H1 (cell line): ENCODE measurements around the gene NPHP4. TPM values are rescaled to one million over a fixed set of nuclear protein-coding genes. Genes with fewer than 3 reads are reported as not detected.

ENCODE experiments used
- BACH1 ChIP-seq: IDR thresholded peaks from 2 replicates; pipeline ENCODE4 v1.6.1; 2012; ENCODE audit warnings: low read length, improper control_type of control experiment
- BRCA1 ChIP-seq: IDR thresholded peaks from 2 replicates; pipeline ENCODE4 v1.6.1; 2012; ENCODE audit warnings: low read depth, low read length, improper control_type of control experiment
- CEBPB ChIP-seq: IDR thresholded peaks from 2 replicates; pipeline ENCODE4 v1.6.1; 2012; ENCODE audit warnings: low read depth, low read length
- CHD7 ChIP-seq: fragments of 300-600 bp; sonication (generic); IDR thresholded peaks from 2 replicates; pipeline ENCODE4 v1.7.1; 2012; ENCODE audit warnings: low read length, moderate library complexity, mild to moderate bottlenecking, inconsistent platforms; ENCODE audit not compliant: insufficient replicate concordance
- JUN ChIP-seq: IDR thresholded peaks from 2 replicates; pipeline ENCODE4 v1.6.1; 2011; ENCODE audit warnings: low read depth, mild to moderate bottlenecking, improper control_type of control experiment, low read length
- RAD21 ChIP-seq, 2 experiments: IDR thresholded peaks in 1 of 2; conservative IDR thresholded peaks in 1 of 2; 2 replicates each; pipeline ENCODE4 v1.6.1; 2011; ENCODE audit warnings: low read depth in 2 of 2, low read length in 2 of 2, improper control_type of control experiment in 1 of 2, inconsistent platforms in 1 of 2, mild to moderate bottlenecking in 1 of 2, moderate library complexity in 1 of 2
- SAP30 ChIP-seq: fragments of 300-600 bp; sonication (generic); IDR thresholded peaks from 2 replicates; pipeline ENCODE4 v1.7.1; 2012; ENCODE audit warnings: low read length, moderate library complexity, mild to moderate bottlenecking, inconsistent platforms; ENCODE audit not compliant: insufficient read depth, insufficient replicate concordance
- SUZ12 ChIP-seq: fragments of 200-600 bp; sonication (generic); IDR thresholded peaks from 2 replicates; pipeline ENCODE4 v1.6.1; 2012; ENCODE audit warnings: mild to moderate bottlenecking, inconsistent platforms, low read length, moderate library complexity, mixed read lengths
- TAF1 ChIP-seq: IDR thresholded peaks from 2 replicates; pipeline ENCODE4 v1.6.1; 2011; ENCODE audit warnings: mild to moderate bottlenecking, low read depth, low read length
- TBP ChIP-seq: IDR thresholded peaks from 2 replicates; pipeline ENCODE4 v1.6.1; 2011; ENCODE audit warnings: low read depth, low read length, improper control_type of control experiment
- polyA plus RNA-seq, 7 experiments: library from polyadenylated mRNA; depleted of rRNA in 3 of 7; stranded (reverse) in 5 of 7; unstranded in 2 of 7; fragments of >200 nt in 5 of 7; fragments of 200-250 nt in 2 of 7; gene quantifications; 1 replicate in 5 of 7; 2 replicates in 1 of 7; 4 replicates in 1 of 7; pipeline versions ENCODE4 v1.2.1 to v1.2.3, GENCODE V29; 2011 to 2013; ENCODE audit warnings: missing spikeins in 2 of 7, mixed read lengths in 2 of 7
- total RNA-seq: library from RNA; stranded (reverse); fragmentation: NEBNext Ultra II Directional; extraction: Animal tissue kit (Norgen Biotek cat#: 25700); gene quantifications from 2 replicates; pipeline ENCODE4 v1.2.1, GENCODE V29; 2021

The NPHP4 gene
- total and polyA plus RNA-seq, 2 of the 8 experiments (the other 6 are each of a cell fraction or from before 2014, with no cell fraction given): 5.8 to 14.0 TPM

- TF ChIP-seq TAF1 (no peak), CEBPB (no peak), BACH1 (peak; percentile 89), TBP (no peak), SUZ12 (no peak), CHD7 (no peak), JUN (no peak), RAD21 (IDR thresholded peaks at IDR 0.05 in 1 of 2, conservative IDR thresholded peaks at IDR 0.05 in 1 of 2; ENCODE audit: low read depth in 2 of 2, low read length in 2 of 2) (no peak), SAP30 (no peak), BRCA1 (no peak)
Observed at GRCh38 chr1:5993556-5994491, 1.6 kb upstream of the NPHP4 start (continued).
